ENCODE data around the gene PIEZO2.
"Not testable (repeated sequence)": the region's sequence is repeated elsewhere in the genome, so short reads cannot be mapped to it uniquely, and the experiment has no call there.

The PIEZO2 gene

DNA sequence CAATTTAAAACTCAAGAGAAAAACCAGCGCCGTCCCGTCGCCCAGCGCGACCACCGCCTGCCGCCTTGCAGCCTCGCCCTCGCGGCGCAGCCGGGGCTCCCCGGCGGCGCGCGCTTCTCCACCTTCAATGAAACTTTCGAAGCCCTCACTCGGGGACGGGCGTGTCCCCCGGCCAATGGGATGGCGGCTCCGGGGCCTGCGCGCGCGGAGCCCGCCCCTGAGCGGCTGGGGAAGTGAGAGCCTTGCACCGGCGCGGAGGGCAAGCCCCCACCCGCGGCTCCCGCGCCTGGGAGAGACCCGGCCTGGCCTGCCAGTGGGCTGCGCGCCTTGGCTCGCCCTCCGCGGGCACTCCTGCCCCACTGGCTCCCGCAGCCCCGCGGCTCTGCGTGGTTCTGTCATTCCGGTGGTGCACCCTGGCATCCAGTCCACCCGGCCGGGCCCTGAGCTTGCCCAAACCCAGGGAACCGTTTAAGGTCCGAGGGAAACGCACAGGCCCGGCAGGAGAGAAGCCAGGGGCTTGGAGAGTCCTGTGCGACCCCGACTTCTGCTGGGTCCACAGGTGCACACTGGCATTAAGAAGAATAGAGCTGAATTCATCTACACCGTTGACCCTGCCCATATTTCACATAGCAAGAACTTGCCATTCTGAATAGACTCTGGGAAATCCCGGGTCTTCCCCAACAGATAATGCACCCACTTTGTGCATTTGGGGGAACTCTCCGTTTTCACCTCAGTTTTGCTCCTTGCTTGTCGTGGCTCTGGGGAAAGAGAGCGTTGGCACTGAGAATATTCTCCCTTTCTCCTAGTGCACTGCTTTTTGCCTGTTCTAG is at the start of gene PIEZO2:
Gene PIEZO2 (minus strand): TSS at position 129 of the 830 bp plus-strand sequence. CDS start 981 bp downstream, outside the sequence.
- peak; percentile 3 to 56 for DNase-seq

DNA sequence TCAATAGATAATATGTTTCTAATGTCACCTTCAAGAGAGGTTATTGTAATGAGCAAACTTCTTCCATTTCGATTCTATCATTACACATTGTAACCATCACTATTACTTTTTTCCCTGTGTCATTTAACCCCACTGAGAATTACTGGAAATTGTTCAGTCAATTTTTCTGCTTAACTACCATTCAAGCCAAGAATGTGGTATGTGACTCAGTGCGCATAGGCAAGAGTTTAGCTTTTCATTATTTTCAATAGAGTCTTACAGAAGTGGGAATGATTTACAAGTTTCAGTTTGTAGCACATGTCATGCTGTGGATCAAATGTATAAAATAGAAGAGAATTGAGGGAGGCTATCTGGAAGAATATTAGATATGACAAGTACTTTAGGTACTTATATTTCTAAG is 34.3 kb upstream of the PIEZO2 start:
- DNase-seq, result no peak

DNA sequence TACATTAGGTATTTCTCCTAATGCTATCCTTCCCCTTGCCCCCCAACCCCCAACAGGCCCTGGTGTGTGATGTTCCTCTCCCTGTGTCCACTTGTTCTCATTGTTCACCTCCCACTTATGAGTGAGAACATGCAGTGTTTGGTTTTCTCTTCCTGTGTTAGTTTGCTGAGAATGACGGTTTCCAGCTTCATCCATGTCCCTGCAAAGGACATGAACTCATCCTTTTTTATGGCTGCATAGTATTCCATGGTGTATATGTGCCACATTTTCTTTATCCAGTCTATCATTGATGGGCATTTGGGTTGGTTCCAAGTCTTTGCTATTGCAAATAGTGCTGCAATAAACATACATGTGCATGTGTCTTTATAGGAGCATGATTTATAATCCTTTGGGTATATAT is 32.3 kb upstream of the PIEZO2 start:
- DNase-seq, result not testable (repeated sequence)

DNA sequence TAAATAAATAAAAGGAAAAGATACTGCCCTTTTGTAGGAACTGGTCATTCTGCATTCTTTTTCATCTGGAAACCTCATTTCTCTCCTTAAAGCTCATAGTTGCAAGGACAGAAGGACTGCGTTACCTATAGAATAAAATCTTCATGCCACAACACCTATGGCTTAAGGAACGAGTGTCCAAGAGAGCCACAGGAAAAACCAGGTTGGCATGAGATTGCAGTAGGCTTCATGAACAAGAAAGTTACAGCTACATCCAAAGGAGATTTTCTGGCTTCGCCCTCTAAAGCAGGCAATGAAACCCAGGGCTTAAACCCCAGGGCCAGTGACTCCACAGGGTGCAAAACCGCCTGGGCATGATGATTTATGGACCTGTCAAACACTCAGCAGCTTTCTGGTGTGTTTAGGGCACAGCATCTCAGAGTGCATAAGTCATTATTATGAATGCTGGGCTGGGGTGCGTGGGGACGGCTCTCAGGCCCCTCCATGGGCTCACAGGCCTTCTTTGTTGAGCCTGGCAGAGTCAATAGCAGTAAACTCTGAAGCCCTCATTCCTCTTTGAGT is 30.7 kb upstream of the PIEZO2 start:
- no peak for DNase-seq

DNA sequence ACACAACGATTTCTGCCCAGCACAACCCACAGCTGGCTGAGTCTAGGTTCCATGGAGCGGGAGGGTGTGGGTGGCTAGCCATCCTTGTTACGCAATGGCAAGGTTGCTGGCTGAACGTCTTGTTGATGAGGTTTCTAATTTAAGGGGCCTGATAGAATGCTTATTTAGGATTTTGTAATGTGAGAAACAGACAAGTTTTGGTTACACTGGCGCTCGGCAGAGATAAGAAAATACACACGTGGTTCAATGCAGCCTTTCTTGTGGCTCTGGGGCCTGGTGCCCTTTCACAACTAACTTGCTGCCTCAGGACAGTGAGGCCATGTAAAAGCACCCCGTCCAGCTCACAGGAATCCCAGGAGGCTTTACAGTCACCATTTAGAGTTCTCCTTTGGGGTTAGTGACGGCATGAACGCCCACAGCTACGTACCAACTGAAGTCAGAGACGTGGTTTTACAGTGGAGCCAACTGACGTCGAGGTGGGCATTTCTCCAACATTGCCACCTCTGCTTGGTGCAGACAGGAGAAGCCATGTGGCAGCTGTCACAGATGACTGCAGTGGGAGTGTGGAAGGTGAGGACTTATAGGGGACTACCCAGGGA is 29.7 kb upstream of the PIEZO2 start:
- DNase-seq, result no peak

DNA sequence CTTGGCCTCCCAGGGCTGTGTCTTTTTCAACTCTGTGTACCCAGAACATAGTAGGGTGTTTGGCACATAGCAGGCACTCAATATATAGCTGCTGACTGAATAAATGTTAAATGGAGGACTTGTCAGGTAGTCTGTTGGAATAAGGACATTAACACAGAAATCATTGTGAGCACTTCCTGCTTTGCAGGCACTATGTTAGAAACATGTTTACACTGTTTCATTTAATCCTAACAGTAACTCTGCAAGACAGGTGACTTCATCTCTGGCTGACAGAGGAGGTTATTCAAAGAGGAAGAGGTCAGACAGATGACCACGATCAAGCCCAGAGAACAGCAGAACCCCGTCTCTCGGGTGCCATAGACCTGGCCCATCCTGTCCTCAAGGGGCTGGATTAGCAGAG is 28.0 kb upstream of the PIEZO2 start:
- DNase-seq, result no peak

DNA sequence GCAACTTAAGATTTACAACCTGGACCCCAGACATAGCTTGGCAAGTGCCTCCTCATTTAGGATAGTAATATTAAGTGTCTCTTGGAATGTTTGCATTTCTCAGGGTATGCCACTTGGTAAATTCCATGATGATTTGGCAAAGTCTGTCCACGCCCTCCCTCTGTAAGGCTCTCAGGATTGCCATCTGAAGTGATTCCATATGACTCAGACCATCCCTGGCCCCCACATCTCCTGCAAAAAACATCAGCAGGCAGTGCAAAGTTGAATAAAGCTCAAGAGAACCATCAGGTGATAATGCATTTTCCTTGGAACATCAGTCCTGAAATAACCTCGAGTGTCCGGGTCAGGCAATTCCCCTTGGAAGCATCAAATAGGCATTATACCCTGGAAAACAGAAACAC is 27.1 kb upstream of the PIEZO2 start:
- no peak for DNase-seq

DNA sequence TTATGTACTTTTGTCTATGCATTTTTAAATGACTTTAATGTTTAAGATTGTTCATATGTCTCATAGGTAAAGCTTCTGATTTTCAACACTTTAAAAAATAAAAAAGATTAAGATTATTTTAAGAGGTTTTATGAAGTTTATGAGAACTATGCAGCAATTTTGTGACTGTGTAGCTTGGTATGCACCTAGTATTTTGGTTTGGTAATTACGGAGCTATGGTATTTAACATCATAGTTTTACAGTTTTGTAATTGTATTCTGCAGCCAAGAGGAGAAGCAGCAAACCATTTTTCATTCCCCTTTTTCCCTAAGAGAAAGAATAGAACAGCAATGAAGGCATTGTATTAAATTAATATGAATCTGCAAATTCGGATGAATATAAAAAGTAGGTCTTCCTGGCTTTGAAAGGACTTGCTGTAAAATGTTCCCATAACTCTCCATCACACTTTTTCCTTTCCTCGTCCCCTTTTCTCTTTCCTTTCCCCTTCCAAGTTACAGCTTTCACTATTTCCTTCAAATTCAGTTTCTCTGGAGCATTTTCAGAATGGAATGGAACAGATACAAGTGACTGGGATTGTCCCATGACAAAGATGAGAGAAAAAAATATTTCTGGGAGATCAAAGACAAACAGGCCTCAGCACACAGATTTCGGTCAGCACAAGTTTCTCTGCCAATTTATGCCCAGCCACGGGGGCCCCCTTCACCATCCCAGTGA is 26.1 kb upstream of the PIEZO2 start:
- DNase-seq, result no peak

DNA sequence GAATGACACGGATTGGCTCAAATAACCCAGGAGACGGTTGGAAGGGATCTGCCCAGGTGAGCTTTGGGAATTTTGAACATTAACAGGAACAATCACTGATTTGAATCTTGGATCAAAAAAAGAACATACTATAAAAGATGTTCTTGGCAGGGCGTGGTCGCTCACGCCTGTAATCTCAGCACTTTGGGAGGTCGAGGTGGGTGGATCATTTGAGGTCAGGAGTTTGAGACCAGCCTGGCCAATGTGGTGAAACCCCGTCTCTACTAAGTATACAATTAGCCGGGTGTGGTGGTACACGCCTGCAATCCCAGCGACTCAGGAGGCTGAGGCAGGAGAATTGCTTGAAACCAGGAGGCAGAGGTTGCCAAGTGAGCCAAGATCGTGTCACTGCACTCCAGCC is 24.8 kb upstream of the PIEZO2 start:
- DNase-seq, result not testable (repeated sequence)

DNA sequence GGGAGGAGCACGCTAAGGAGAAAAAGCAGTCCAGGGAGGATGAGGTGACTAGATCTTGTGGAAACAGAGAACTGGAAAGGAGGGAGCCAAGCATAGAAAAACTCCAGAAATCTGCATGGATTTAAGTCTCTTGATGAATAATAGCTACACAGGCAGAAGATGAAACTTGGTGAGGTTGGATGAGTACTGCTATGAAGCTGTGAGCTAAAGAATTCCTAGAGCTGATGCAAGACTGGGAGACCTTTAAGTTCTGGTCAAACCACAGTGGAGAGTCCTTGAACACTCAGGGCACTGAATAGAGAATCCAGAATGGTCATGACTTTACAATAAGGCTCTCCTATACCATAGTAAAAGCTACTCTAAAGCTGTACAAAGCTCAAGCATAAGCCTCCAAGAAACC is 18.4 kb upstream of the PIEZO2 start:
- no peak for DNase-seq

DNA sequence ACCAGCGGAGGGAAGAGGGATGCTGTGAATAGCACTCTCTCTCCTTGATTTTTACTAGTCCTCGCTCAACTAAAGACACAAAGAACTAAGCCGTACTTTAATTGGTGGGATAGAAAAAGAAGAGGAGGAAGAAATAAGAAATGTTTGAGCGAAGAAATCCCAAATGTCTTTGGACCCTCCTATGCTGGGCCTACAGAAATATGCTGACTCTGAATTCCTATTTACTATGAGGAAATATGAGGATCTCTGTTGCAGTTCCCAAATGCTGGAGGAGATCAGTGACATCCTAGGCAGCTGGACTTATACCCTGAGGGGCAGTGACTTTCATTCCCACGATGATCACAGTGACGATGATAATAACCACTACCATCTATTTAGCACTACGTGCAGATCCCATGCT is 16.6 kb upstream of the PIEZO2 start:
- DNase-seq, result no peak

DNA sequence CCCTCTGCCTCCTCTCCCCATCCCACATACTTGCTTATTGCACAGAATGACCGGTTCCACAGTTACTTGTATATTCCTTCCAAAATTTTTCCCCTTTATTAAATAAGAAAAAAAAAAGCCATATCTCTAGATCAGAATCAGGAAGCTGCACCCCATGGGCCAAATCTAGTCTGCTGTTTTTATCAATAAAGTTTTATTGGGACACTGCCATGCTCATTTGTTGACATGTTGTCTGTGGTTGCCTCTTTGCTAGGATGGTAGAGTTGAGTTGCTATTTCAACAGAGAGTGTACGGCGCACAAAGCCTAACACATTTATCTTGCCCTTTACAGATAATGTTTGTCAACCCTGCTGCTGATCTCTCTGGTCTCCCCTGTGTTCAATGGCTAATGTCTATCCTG is 15.8 kb upstream of the PIEZO2 start:
- DNase-seq, result no peak

DNA sequence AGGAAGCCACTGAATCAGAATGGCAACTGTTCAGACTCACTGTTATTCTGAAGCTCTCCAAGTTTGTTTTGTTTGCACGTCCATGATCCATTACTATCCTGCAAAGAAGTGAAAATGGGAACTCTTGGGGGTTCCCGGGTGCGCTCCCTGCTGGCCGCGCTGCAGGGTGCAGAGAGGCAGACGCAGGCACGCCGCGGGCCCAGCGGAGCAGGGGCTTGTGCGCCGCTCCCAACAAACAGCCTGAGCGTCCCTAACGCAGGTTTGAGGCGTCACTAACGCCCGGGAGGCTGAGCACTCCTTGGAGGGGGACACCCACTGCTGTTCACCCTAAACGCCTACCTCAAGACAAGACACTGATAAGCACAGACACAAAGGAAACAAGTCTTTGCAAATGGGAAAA is 14.3 kb upstream of the PIEZO2 start:
- no peak for DNase-seq

DNA sequence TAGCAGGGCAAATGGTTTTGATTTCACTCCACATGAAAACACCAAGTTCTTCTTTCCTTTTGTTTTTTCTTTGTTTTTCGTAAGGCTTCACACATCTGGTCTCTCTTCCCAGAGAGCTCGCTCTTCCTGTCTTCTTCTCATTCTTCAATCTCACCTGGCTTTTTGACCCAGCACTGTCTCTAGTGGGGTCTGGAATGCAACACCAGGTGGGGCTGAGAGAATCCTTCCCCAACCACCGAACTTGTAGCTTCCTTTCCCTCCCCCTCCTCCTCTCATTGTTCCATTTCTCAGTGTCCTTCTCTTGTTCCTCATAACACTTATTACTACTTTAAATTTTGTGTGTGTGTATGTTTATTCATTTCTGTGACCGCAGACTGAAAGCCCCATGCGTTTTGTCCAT is 13.5 kb upstream of the PIEZO2 start:
- DNase-seq, result no peak

DNA sequence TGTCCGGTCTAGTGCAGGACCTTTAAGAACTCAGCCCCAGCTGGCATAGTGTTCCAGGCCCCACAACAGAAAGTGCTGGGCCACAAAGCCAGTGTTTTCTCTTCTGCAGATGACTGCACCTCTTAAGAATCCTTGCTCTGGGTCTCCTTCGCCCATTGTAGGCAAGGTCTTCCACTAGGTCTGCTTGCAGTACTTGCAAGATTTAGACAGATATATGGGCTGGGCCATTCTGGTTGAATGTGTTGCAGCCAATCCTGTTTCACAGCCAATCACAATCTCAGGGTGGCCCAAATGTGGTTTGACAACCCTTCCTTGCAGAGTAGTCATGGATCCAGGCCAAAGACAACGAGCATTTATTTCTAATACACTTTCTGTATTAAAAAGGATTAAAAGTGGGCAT is 13.1 kb upstream of the PIEZO2 start:
- DNase-seq, result no peak

DNA sequence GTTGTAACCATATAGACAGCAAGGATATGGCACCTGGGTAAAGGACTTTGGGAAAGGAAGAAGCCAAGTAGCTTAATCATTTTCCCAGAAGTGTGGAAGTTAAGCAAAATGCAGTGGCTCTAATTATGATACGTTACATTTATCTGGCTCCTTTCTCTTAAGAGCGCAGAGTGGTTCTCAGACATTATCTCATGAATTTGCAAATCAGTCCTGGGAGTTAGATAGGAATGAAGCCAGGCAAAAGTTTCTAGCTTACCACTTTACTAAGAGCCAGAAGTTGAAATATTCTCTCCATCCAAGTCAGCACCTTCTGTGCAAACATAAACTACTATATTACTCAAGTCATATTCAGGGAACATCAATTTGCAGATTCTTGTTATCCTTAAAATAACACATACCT is 10.9 kb upstream of the PIEZO2 start:
- no peak for DNase-seq

DNA sequence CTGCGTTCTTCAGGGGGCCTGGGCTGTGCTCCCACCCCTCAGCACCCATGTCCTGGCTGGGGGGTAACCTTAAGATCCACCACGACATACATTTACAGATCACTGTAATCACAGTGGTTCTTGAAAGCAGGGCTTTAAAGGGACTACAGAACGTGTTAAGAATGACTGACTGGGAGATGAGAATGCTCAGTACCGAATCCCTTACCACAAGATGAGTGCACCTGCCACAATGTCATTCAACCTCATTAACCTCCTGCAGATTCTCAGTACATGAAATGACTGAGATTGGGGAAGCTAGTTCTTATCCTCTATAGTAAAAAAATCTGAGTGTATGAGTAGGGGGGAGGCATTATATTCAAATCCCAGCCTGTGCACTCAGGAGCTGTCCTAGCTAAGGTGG is 10.5 kb upstream of the PIEZO2 start:
- DNase-seq, result no peak

DNA sequence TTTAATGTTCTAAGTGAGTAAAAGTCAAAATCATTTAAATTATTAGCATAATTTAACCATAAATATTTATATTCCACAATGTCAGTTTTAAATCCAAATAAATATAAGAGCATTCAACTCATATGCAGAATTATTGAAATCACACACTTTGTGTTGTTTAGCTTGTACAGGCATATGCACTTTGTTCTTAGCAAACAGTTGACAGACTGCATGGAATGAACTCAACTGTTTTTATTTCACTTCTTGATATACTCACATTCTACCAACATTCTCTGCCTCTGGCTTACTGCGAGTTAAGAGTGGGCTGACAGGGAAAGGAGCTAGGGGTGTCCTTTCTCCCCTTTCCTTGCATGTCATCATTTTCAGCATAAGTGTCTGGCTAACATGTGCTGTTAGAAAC is 7.6 kb upstream of the PIEZO2 start:
- DNase-seq, result no peak

DNA sequence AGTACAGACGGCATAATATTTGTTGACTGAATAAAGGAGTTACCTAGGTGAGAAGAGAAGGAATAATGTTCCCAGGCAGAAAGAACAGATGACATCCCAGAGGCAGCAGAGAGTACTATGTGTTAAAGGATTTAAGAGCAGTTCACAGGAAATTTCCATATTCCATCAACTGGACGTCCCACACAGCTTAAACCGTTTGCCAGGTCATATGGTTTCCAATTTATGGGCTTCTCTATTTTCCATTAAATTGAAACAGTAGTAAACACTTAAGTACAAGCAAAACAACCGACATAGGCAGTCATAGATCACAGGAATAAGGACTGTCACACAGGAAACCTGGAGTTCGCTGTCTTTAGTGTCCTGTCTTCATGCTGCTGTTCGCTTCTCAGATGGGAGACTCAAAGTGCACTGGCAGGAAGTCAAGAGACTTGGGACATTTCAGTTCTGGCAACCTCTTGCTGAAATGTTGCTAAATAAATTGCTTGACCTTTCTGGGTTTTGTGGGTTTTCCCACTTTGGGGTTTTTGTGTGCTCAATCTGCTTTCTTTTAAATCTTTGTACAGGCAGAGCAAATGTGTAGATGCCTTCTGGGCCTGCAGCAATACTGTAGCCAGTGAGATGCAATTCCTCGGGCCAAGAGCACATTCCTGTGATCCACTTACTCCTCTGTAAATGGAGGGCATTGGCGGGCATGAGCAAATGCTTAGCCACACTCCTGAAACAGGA is 5.8 kb upstream of the PIEZO2 start:
- DNase-seq, result no peak

DNA sequence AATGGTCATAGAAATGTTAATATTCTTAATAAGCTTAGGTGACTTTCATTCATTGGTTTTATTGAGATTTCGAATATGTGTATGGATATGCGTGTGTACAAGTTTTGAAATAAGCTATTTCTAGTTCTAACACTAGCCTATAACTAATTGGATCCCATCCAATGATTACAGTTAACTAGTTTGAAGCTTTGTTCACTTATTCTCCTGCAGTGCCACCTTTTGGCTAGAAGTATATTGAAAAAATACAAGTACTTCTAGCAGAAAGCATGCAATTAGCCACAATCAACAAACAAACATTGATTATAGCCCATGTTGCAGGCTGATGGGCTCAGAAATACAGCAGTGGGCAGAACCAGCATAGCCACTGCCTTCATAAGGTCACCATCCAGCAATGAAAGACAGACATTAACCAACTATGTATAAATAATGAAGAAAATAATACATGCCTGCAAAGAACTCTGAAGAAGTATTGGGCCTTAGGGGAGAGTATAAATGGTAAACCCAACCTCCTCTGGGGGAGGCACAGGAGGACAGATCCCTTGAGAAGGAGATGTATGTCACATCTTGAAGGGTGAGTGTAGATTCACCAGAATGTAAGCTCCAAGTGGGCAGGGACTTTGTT is 5.1 kb upstream of the PIEZO2 start:
- peak; percentile 9 to 50 for DNase-seq

DNA sequence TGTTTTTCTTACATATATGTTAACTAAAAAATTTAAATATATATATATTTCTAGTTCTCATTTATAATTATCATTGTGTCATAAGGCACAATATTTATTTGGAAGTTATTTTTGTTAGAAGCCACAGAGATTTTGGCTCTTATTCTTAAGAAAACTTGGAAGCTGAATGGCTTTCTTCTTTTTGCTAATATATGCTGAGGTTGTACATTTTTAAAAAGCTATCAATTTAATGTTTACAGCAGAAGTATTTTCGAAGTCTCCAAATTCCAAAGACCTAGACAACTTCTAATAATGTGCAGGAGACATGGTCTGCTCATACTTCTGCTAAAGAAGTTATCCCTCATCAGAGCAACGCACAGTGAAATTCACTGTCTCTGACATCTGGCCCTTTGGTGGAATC is 3.7 kb upstream of the PIEZO2 start:
- no peak for DNase-seq

DNA sequence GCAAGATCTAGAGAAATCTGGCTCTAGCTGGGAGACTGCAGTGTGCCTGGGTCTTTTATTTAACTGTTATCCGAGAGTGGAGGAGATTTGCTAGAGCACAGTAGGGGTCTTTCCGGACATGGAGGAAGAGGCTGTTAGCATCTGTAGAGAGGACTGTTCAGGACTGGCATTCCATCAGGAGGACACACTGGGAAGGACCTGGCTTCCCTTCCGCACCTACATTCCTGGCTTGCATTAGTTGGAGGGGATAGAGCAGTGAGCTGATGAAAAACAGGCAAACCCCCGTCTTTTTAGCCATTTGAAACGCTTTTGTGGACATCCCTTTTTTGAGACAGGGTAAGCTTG is 874 bp upstream of the PIEZO2 start:
- DNase-seq, result no peak
